ENCODE results near the gene GLCE. TPM values are rescaled to one million over a fixed set of nuclear protein-coding genes. Genes with fewer than 3 reads are reported as not detected.
A peak's percentile ranks its signal among the peaks of the same experiment; 100 is the strongest.

The GLCE gene
- 32.6 and 33.8 TPM in 2 replicates for total RNA-seq (ENCODE audit: low replicate concordance)
- long read RNA-seq, full-length matches to known transcripts, result 25 of 73 reads
- long read RNA-seq, partial matches to known transcripts, result 1 of 73 reads
- long read RNA-seq, other reads (novel, unspliced or antisense), result 47 of 73 reads

DNA sequence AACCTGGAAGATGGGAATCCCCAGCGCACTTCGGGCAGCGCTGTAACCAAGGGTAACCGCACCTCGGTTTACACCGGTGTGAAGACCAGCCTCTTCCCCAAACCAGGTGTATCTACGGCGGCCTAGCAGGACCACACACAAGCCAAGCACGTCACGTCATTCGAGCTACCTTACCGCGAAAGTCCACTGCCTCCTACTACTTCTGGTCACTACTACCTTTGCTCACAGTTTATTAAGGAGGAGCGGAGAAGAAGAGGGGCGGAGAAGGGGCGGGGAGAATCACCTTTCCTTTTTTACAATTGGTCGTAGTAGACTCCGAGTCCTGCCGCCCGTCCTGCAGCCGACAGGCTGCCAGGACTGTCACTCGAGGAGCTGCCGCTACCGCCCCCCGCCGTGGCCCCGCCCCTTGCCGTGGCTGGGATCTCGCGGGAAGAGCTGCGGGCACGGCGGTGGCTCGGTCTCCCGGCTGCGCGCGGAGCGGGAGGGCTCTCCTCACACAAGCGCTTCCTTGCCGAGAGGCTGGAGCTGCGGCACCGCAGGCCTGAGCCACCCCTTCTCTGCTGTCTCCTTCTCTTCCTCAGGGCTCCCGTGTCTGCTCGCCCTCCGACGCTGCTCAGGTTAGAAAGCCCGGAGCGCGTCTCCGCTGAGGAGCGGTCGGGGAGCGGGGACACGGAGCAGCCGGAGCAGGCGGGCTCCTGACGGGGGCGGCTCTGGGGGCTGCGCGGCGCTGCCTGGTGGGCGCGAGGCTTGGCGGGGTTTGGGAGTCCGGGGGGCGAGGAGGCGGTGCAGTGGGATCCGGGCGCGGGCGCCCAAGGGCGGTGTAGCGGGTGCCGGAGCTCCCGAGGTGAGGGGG lies at the start of gene GLCE:
TSS of gene GLCE (plus strand) at position 495 of the 853 bp plus-strand sequence. CDS start 95,172 bp downstream, outside the sequence.
- peak within 1 kb of the TSS; percentile 94 for H3K4me3 Mint-ChIP-seq
- TF ChIP-seq, protein P1, sequence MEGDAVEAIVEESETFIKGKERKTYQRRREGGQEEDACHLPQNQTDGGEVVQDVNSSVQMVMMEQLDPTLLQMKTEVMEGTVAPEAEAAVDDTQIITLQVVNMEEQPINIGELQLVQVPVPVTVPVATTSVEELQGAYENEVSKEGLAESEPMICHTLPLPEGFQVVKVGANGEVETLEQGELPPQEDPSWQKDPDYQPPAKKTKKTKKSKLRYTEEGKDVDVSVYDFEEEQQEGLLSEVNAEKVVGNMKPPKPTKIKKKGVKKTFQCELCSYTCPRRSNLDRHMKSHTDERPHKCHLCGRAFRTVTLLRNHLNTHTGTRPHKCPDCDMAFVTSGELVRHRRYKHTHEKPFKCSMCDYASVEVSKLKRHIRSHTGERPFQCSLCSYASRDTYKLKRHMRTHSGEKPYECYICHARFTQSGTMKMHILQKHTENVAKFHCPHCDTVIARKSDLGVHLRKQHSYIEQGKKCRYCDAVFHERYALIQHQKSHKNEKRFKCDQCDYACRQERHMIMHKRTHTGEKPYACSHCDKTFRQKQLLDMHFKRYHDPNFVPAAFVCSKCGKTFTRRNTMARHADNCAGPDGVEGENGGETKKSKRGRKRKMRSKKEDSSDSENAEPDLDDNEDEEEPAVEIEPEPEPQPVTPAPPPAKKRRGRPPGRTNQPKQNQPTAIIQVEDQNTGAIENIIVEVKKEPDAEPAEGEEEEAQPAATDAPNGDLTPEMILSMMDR (conservative IDR thresholded peaks at IDR 0.05), result no peak
- peaks cover 35% of the 10 kb centered on the region for H3K4me1 Mint-ChIP-seq (ENCODE audit: unreplicated experiment)
- peak within 1 kb of the TSS; percentile 94 for H3K27ac Mint-ChIP-seq
- no peaks in the 10 kb centered on the region for H3K27me3 Mint-ChIP-seq
- H3K36me3 Mint-ChIP-seq, result no peaks in the 10 kb centered on the region
- H3K9me3 Mint-ChIP-seq, result no peaks in the 10 kb centered on the region
- peak; percentile 98 for DNase-seq (ENCODE audit: extremely low spot score, unreplicated experiment)

DNA sequence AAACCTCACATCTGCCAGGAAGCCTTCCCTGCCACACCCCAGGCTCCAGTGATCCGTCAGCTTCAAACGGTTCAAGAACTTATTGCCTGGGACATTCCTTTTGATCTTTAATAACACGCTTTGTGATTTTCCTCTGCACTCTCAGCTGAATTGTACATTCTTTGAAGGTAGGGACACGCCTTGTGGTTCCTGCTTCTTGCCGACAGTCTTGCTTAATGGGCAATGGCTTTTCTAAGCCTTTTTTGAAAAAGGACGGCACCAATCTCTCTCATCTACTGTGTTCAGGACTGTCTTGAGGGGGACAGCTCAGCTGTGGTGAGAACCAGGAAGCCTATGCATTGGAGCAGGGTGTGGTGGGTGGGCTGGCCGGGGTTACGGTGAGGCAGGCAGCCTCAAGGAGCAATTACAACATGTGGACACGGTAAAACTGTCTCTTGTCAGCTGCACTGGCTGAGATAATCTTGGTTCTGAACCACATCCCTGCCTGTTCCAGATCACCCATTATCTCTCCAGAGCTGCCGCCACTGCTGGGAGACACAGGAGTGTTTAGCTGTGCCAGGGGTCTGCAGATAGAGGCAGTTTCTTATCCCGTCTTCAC lies 46.0 kb upstream of the GLCE start:
- peaks cover 40% of the 10 kb centered on the region for H3K4me1 Mint-ChIP-seq (ENCODE audit: unreplicated experiment)
- peak overlapping the region; percentile 42 for H3K27ac Mint-ChIP-seq
- TF ChIP-seq, protein P1 (conservative IDR thresholded peaks at IDR 0.05), result no peak
- no peaks in the 10 kb centered on the region for H3K36me3 Mint-ChIP-seq
- H3K9me3 Mint-ChIP-seq, result peaks cover 5% of the 10 kb centered on the region
- no peak for DNase-seq (ENCODE audit: extremely low spot score, unreplicated experiment)
- H3K27me3 Mint-ChIP-seq, result peaks cover 10% of the 10 kb centered on the region
- H3K4me3 Mint-ChIP-seq, result peak overlapping the region; percentile 24

DNA sequence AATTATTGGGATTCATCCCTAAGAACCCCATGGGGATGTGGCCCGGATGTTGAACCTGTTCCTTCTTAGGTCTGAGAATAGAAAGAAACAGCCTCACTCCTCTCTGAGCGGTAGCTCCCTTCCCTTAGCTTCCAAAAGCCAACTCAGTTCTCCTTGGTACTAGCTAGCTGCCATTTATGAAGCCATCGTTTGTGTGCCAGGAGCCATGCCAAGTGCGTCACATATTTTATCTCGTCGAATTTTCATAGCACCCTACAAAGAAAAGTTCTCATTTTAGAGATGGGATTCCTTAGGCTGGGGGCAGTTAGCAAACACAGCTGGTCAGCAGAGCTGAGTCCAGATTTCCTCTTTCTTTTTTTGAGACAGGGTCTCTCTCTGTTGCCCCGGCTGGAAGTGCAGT lies 45.4 kb upstream of the GLCE start:
- TF ChIP-seq, protein P1 (conservative IDR thresholded peaks at IDR 0.05), result no peak
- Mint-ChIP-seq H3K36me3 (no peaks in the 10 kb centered on the region), H3K4me1 (ENCODE audit: unreplicated experiment) (peaks cover 46% of the 10 kb centered on the region), H3K27me3 (peaks cover 10% of the 10 kb centered on the region), H3K9me3 (peaks cover 5% of the 10 kb centered on the region), H3K4me3 (no peak overlapping the region), H3K27ac (no peak overlapping the region)
- no peak for DNase-seq (ENCODE audit: extremely low spot score, unreplicated experiment)

DNA sequence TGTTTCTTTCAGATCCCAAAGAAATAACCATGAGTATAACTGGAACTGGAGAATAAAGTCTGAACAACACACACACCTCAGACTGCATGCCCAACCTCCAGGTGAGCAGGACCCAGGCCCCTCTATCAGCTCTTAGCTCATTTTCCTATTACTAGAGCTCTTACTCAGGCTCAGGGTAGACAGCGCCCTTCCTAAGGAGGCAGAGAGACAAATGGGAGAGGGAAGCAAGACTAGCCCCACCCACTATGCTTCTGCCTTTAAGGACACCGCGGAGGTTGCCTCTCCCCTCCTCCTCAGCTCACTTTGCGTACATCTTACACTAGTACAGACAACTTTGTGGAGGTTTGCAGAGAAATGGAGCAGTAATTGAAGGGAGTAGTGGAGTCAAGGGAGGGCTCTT lies 44.0 kb upstream of the GLCE start:
- Mint-ChIP-seq H3K27me3 (peaks cover 10% of the 10 kb centered on the region), H3K36me3 (no peaks in the 10 kb centered on the region), H3K4me3 (no peak overlapping the region), H3K9me3 (peaks cover 5% of the 10 kb centered on the region), H3K4me1 (ENCODE audit: unreplicated experiment) (peaks cover 46% of the 10 kb centered on the region), H3K27ac (no peak overlapping the region)
- DNase-seq (ENCODE audit: extremely low spot score, unreplicated experiment), result no peak
- TF ChIP-seq, protein P1 (conservative IDR thresholded peaks at IDR 0.05), result no peak

DNA sequence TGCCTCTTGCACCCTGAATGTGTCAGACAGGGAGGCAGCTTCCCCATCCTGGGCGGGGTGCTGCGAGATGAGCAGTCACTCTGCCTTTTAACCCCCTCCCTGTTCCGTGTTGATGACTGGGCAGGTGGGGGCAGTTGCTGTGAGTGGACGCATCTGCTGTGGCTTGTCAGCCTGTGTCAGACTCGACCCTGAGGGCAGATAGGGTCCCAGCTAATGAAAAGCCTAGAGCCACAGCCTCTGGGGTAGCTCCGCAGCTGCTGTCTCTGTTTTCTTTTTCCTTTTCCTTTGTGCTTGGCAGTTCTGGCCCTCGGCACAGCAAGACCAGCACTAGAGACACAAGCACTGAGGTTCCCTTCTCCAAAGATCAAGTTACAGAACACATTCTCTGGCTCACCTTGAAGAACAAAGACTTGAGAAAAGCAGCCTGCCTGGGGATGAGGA lies 43.0 kb upstream of the GLCE start:
- no peak for DNase-seq (ENCODE audit: extremely low spot score, unreplicated experiment)
- no peaks in the 10 kb centered on the region for H3K36me3 Mint-ChIP-seq

More for the DNA sequence above, 43.0 kb upstream of the GLCE start:
- Mint-ChIP-seq H3K27ac (peak overlapping the region; percentile 26), H3K27me3 (peaks cover 10% of the 10 kb centered on the region), H3K4me1 (ENCODE audit: unreplicated experiment) (peaks cover 46% of the 10 kb centered on the region), H3K9me3 (peaks cover 5% of the 10 kb centered on the region), H3K4me3 (peak overlapping the region; percentile 34)
- TF ChIP-seq, protein P1 (conservative IDR thresholded peaks at IDR 0.05), result no peak

Measured in type B pancreatic cell (in vitro differentiated cells).